Tibial nerve (tissue), 4 donors: ENCODE measurements around the gene SLC6A9. TPM values are rescaled to one million over a fixed set of nuclear protein-coding genes. Genes with fewer than 3 reads are reported as not detected.

Experiments
- DNase-seq, 2 donors: peaks; one replicate each; pipeline ENCODE4 v3.0.0-alpha.2; 2019; ENCODE audit warnings: low spot score in 2 of 2
- H3K27ac ChIP-seq, 4 donors: fragments of 200-600 bp; sonication (generic) in 3 of 4; one replicate each; pipeline ENCODE4 v1.5.1; 2017 to 2019; ENCODE audit warnings: mild to moderate bottlenecking in 1 of 4
- H3K27me3 ChIP-seq, 2 donors: fragments of 200-600 bp; sonication (generic) in 1 of 2; one replicate each; pipeline versions ENCODE4 v1.5.1 to v1.6.0; 2017 to 2019
- H3K36me3 ChIP-seq, 3 donors: fragments of 200-600 bp; sonication (generic); one replicate each; pipeline ENCODE4 v1.5.1; 2018 to 2019
- H3K4me1 ChIP-seq, 4 donors: fragments of 200-600 bp; sonication (generic) in 3 of 4; one replicate each; pipeline ENCODE4 v1.5.1; 2017 to 2019
- H3K4me3 ChIP-seq, 4 donors: fragments of 200-600 bp; sonication (generic) in 3 of 4; one replicate each; pipeline ENCODE4 v1.5.1; 2017 to 2019; ENCODE audit warnings: mild to moderate bottlenecking in 1 of 4, moderate library complexity in 1 of 4
- H3K9me3 ChIP-seq, 4 donors: fragments of 200-600 bp; sonication (generic) in 3 of 4; one replicate each; pipeline ENCODE4 v1.5.1; 2017 to 2019
- EP300 ChIP-seq, 2 donors: sonication (generic); formaldehyde crosslinking; IDR thresholded peaks; one replicate each; pipeline ENCODE4 v1.6.1; 2017; ENCODE audit warnings: antibody characterized with exemption in 2 of 2, mild to moderate bottlenecking in 1 of 2
- POLR2A ChIP-seq, 2 donors: fragments of 450-650 bp; IDR thresholded peaks; one replicate each; pipeline ENCODE4 v1.6.1; 2017; ENCODE audit warnings: antibody characterized with exemption in 2 of 2, mild to moderate bottlenecking in 2 of 2, moderate library complexity in 2 of 2
- WGBS, 2 donors: methylation state at CpG; one replicate each; pipeline ENCODE4 v1.1.5; 2018; 5-methylcytosine and 5-hydroxymethylcytosine counted together
- total RNA-seq, 4 donors: library from RNA; depleted of rRNA; stranded (reverse); fragments of >200 nt; gene quantifications; one replicate each; pipeline ENCODE4 v1.1.0, GENCODE V29; 2016
- TF ChIP-seq, protein P1 (sequence below), 5 experiments: fragments of 200-600 bp in 3 of 5; fragments of 450-650 bp in 2 of 5; sonication (generic) in 3 of 5; IDR thresholded peaks; one replicate each; pipeline ENCODE4 v1.5.1; 2016 to 2019; ENCODE audit warnings: antibody characterized with exemption in 5 of 5, mild to moderate bottlenecking in 3 of 5, moderate library complexity in 2 of 5

The SLC6A9 gene
- total RNA-seq, 4 donors from 2014 or later = 0.42 to 1.8 (median 0.83) TPM

GRCh38 chr1:44074415-44074814, 43.2 kb upstream of the SLC6A9 start:
- Histone ChIP-seq H3K27me3 (no peaks in the 10 kb centered on the region), H3K4me1 (no peaks in the 10 kb centered on the region), H3K27ac (no peak overlapping the region), H3K4me3 (no peak overlapping the region), H3K36me3 (no peaks in the 10 kb centered on the region), H3K9me3 (no peaks in the 10 kb centered on the region)
- WGBS, 2 donors = 40 to 47% methylated on average over 3 of the region's 3 CpGs
- TF ChIP-seq EP300 (IDR thresholded peaks at IDR 0.05) (no peak), POLR2A (IDR thresholded peaks at IDR 0.05) (no peak)
- TF ChIP-seq, protein P1, sequence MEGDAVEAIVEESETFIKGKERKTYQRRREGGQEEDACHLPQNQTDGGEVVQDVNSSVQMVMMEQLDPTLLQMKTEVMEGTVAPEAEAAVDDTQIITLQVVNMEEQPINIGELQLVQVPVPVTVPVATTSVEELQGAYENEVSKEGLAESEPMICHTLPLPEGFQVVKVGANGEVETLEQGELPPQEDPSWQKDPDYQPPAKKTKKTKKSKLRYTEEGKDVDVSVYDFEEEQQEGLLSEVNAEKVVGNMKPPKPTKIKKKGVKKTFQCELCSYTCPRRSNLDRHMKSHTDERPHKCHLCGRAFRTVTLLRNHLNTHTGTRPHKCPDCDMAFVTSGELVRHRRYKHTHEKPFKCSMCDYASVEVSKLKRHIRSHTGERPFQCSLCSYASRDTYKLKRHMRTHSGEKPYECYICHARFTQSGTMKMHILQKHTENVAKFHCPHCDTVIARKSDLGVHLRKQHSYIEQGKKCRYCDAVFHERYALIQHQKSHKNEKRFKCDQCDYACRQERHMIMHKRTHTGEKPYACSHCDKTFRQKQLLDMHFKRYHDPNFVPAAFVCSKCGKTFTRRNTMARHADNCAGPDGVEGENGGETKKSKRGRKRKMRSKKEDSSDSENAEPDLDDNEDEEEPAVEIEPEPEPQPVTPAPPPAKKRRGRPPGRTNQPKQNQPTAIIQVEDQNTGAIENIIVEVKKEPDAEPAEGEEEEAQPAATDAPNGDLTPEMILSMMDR (IDR thresholded peaks at IDR 0.05) = no peak
- no peak for DNase-seq

DNA sequence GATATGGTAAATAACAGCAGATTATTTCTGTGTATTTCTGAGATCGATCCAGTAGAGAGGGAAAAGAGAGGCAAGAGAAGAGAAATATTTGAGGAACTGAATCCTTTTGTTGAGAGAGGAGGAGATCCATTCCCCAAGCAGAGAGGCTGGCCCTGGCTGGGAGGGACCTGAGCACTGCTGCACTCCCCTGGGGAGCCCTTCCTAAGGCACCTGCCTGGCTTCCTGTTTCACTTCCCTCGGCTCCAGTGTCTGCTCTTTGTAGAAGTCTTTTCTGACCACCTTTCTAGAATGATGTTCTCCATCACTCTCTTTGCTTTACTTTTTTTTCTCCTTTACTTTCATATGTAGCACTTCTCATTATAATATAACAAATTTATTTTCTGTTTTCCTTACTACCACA, 42.3 kb upstream of the SLC6A9 start:
- Histone ChIP-seq H3K4me3 (no peak overlapping the region), H3K9me3 (no peaks in the 10 kb centered on the region), H3K27ac (no peak overlapping the region), H3K36me3 (no peaks in the 10 kb centered on the region), H3K27me3 (no peaks in the 10 kb centered on the region), H3K4me1 (peaks cover 0 to 6% (median 0%) of the 10 kb centered on the region in 4 donors)
- no peak for DNase-seq
- TF ChIP-seq, protein P1 (IDR thresholded peaks at IDR 0.05) = no peak
- TF ChIP-seq EP300 (IDR thresholded peaks at IDR 0.05) (no peak), POLR2A (IDR thresholded peaks at IDR 0.05) (no peak)
- 56 to 59% methylated on average over 2 of the region's 2 CpGs for WGBS, 2 donors

DNA sequence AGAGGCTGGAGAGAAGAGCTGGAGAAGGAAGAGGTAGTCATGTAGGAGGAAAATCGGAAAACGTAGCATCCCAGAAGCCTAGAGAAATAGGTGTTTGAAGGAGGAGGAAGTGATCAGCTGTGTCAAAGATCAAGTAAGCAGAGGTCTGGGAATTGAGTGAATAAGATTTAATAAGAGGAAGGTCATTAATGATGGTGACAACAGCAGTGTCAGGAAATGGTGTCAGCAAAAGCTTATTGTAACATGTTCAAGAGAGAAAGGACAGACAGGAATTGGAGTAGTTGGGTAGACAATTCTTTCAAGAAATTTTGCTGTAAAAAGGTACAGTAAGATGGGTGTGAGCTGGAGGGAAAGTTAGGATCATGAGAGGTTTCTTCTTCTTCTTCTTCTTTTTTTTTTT, 41.6 kb upstream of the SLC6A9 start:
- H3K9me3 ChIP-seq = no peaks in the 10 kb centered on the region
- H3K4me3 ChIP-seq = no peak overlapping the region
- H3K36me3 ChIP-seq = no peaks in the 10 kb centered on the region
- DNase-seq = no peak
- H3K27me3 ChIP-seq = no peaks in the 10 kb centered on the region
- TF ChIP-seq EP300 (IDR thresholded peaks at IDR 0.05) (no peak), POLR2A (IDR thresholded peaks at IDR 0.05) (no peak)
- TF ChIP-seq, protein P1 (IDR thresholded peaks at IDR 0.05) = no peak
- H3K4me1 ChIP-seq = peaks cover 0 to 6% (median 0%) of the 10 kb centered on the region in 4 donors
- no peak overlapping the region for H3K27ac ChIP-seq
- 78 to 86% methylated on average over 2 of the region's 2 CpGs for WGBS, 2 donors

- no peak overlapping the region for H3K4me3 ChIP-seq
- DNase-seq = no peak
- peaks cover 0 to 6% (median 0%) of the 10 kb centered on the region in 4 donors for H3K4me1 ChIP-seq
- H3K27me3 ChIP-seq = no peaks in the 10 kb centered on the region
- TF ChIP-seq, protein P1 (IDR thresholded peaks at IDR 0.05) = no peak
- TF ChIP-seq POLR2A (IDR thresholded peaks at IDR 0.05) (no peak), EP300 (IDR thresholded peaks at IDR 0.05) (no peak)
- no peak overlapping the region for H3K27ac ChIP-seq
- H3K36me3 ChIP-seq = no peaks in the 10 kb centered on the region
- H3K9me3 ChIP-seq = no peaks in the 10 kb centered on the region
Observed at GRCh38 chr1:44072204-44072603, 40.9 kb upstream of the SLC6A9 start.

DNA sequence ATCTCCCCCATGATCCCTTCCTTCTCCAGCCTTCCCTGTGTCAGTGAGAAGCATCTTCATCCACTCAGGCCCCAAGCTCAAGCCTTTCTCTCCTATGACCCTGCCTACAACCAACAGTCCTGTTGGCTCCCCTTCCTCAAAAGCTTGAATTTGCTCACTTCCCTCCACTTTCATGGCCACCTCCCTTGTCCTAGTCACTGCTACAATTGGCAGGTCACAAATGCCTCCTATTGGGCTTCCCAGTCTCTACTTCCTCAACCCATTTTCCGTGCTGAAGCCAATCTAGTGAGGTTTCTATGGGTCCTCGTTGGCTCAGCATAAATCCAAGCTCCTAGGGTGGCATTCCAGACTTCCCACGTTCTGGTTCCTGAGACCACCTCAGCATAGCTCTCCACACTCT, 40.2 kb upstream of the SLC6A9 start:
- TF ChIP-seq POLR2A (IDR thresholded peaks at IDR 0.05) = no peak
- TF ChIP-seq EP300 (IDR thresholded peaks at IDR 0.05) = no peak
- TF ChIP-seq, protein P1 (IDR thresholded peaks at IDR 0.05) = no peak
- 58 to 66% methylated on average over 3 of the region's 3 CpGs for WGBS, 2 donors
- Histone ChIP-seq H3K27ac (no peak overlapping the region), H3K4me1 (peaks cover 0 to 6% (median 0%) of the 10 kb centered on the region in 4 donors), H3K36me3 (no peaks in the 10 kb centered on the region), H3K4me3 (no peak overlapping the region), H3K9me3 (no peaks in the 10 kb centered on the region), H3K27me3 (no peaks in the 10 kb centered on the region)
- DNase-seq = no peak
